C4-2B (cell line): ENCODE measurements around the gene MBD3L2B.

ENCODE experiments used
- H3K27ac ChIP-seq: fragments of 450-650 bp; 2 replicates; pipeline ENCODE4 v1.5.1; 2017
- ZFX ChIP-seq: fragments of 450-650 bp; IDR thresholded peaks from 2 replicates; pipeline ENCODE4 v1.6.1; 2017
- TF ChIP-seq, protein P1 (sequence below): fragments of 450-650 bp; conservative IDR thresholded peaks from 2 replicates; pipeline ENCODE4 v1.5.1; 2017; ENCODE audit warnings: mild to moderate bottlenecking

The MBD3L2B gene

DNA sequence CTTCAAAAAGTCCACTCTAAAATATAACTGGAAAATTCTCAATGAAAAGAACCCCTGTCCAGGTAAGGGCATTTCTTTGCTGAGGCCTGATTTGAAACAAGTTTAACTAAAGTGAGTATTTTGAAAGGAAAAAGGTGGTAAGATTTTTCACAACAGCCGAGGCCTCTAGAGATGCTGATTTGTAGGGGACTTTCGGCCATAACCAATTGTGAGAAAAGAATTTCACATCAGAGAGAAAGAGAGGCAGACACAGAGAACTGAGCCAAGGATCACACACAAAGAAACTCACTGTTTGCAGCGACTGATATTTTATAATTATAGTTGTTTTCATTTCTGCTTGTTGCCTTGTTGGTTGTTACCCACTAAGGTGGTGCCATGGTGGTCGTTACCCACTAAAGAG, 24.4 kb downstream of the MBD3L2B start:
- no peak overlapping the region for H3K27ac ChIP-seq
- TF ChIP-seq, protein P1, sequence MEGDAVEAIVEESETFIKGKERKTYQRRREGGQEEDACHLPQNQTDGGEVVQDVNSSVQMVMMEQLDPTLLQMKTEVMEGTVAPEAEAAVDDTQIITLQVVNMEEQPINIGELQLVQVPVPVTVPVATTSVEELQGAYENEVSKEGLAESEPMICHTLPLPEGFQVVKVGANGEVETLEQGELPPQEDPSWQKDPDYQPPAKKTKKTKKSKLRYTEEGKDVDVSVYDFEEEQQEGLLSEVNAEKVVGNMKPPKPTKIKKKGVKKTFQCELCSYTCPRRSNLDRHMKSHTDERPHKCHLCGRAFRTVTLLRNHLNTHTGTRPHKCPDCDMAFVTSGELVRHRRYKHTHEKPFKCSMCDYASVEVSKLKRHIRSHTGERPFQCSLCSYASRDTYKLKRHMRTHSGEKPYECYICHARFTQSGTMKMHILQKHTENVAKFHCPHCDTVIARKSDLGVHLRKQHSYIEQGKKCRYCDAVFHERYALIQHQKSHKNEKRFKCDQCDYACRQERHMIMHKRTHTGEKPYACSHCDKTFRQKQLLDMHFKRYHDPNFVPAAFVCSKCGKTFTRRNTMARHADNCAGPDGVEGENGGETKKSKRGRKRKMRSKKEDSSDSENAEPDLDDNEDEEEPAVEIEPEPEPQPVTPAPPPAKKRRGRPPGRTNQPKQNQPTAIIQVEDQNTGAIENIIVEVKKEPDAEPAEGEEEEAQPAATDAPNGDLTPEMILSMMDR: no peak
- TF ChIP-seq ZFX: no peak

DNA sequence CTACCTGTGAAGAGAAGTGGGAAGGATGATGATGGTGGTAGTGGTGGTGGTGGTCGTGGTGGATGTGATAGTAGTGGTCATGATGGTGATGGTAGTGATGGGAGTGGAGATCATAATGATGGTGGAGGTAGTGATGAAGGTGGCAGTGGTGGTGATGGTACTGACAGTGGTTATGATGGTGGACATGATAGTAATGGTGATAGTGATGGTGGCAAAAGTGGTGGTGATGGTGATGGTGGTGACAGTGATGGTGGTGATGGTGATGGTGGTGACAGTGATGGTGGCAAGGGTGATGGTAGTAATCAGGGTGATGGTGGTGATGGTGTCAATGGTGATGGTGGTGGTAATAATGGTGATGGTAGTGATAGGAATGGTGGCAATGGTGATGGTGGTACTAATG, 26.2 kb downstream of the MBD3L2B start:
- no peak overlapping the region for H3K27ac ChIP-seq
- TF ChIP-seq, protein P1: no peak
- TF ChIP-seq ZFX: no peak

DNA sequence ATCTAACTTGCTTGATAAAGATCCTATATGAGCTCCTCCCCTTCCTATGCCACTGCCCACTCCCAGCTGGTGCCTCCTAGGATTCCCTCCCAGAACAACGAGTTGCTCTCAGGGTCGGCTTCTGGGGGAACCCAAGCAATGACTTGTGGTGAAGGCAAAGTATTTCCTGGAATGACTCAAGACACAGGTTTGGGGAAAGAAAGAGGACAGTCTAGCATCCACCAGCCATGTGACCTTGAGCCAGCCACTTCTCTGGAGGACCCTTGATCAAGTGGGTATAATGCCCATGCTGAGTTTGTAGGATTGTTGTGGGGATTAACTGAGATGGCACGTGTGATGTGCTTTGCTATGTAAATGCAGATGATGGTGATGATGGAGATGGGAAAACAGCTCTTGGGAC, 33.0 kb downstream of the MBD3L2B start:
- TF ChIP-seq, protein P1: no peak
- no peak for TF ChIP-seq ZFX
- H3K27ac ChIP-seq: no peak overlapping the region

DNA sequence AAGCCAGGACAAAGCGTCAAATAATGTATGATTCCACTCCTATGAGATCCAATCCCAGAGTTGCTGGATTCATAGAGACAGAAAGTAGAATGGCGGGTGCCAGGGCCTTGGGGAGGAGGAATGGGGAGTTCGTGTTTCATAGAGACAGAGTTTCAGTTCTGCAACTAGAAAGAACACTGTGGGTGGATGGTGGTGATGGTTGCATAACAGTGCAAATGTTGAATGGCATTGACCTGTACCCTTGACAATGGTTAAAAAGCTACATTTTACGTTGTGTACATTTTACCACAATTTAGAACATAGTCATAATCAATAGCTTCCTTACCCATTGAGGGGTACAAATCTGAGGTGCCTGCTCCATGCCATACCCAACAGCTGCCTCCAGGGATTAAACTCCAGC, 33.4 kb downstream of the MBD3L2B start:
- no peak overlapping the region for H3K27ac ChIP-seq
- TF ChIP-seq, protein P1: no peak
- no peak for TF ChIP-seq ZFX

DNA sequence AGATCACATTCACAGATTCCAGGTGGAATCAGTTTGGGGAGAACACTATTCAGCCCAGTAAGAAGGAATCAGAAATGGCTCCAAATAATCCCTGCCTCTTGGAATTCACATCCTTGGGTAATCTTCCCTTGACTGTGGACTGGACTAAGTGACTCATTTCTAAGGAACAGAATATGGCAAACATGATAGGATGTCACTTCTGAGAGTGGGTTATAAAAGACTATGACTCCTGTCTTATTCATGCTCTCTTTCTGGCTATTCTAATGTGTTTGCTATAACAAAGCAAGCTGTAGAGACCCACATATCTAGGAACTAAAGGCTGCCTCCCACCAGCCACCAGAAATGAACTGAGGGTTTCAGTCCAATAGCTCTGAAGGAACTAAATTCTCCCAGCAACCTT, 37.8 kb downstream of the MBD3L2B start:
- no peak overlapping the region for H3K27ac ChIP-seq
- no peak for TF ChIP-seq ZFX
- TF ChIP-seq, protein P1: no peak

DNA sequence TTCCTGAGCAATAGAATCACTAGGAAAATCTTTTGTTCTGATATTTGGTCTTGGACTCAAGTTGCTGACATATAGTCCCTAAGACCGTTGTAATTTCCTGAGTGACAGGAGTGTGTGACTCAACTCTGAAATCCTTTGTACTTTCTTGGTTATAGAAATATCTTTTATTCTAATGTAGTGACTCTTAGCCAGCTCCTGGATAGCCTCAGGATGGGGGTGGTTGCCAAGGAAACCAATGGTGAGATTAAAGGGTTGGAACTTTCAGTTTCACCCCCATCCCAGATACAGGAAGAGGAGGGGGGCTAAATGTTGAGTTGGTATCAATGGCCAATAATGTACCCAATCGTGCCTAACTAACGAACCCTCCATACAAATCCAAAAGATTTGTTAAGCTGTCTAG, 41.8 kb downstream of the MBD3L2B start:
- TF ChIP-seq, protein P1: no peak
- no peak for TF ChIP-seq ZFX
- no peak overlapping the region for H3K27ac ChIP-seq

DNA sequence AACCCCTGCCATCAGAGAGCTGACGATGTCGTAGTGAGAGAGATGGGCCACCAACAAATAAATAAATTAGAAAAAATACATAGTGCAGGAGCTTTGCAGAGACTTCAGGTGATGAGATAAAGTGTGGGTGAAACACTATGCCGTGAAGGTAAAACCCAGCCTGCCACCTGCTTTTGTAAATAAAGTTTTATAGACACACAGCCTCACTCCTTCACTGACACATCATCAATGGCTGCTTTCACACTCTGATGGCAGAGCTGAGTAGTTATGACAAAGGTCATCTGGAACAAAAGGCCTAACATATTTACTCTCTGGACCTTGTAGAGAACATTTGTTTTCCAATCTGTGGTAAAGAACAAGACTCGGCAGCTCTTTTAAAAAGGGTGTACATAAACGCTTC, 45.0 kb downstream of the MBD3L2B start:
- H3K27ac ChIP-seq: no peak overlapping the region
- no peak for TF ChIP-seq ZFX
- TF ChIP-seq, protein P1: no peak
